Measurements from ENCODE around the gene MOB3C. TPM values are rescaled to one million over a fixed set of nuclear protein-coding genes. Genes with fewer than 3 reads are reported as not detected.

The MOB3C gene
- polyA plus RNA-seq, 1 experiment, result 11.6 TPM

DNA sequence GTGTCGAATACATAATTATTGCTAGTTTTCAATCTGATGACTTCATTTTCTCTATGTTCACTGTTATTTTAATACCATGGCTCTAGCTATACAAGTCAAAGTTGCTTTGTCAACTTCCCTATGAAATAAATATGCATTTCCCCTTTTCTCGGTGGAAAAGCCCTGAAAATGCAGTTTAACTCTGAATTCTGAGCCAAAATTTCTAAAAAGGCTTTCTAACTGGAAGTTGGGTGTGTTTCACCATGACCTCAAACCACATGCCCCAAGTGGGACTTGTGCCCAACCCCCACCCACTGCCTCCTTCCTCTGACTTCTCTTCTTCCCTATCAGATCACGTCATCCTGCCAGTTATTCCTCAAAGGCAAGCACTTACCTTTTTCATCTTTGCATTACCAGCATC is 21.5 kb downstream of the MOB3C start:
- ChIA-PET CTCF (no interaction called here), POLR2A (no interaction called here)
- DNase-seq (ENCODE audit: low read depth), result no peak
- Histone ChIP-seq H3K27me3 (ENCODE audit: control insufficient read depth, insufficient read depth, low read length) (no peaks in the 10 kb centered on the region), H3K4me3 (ENCODE audit: low read depth, low read length) (no peak overlapping the region), H3K36me3 (ENCODE audit: control insufficient read depth, insufficient read depth, low read length) (peaks cover 7% of the 10 kb centered on the region)
- TF ChIP-seq, protein P1, sequence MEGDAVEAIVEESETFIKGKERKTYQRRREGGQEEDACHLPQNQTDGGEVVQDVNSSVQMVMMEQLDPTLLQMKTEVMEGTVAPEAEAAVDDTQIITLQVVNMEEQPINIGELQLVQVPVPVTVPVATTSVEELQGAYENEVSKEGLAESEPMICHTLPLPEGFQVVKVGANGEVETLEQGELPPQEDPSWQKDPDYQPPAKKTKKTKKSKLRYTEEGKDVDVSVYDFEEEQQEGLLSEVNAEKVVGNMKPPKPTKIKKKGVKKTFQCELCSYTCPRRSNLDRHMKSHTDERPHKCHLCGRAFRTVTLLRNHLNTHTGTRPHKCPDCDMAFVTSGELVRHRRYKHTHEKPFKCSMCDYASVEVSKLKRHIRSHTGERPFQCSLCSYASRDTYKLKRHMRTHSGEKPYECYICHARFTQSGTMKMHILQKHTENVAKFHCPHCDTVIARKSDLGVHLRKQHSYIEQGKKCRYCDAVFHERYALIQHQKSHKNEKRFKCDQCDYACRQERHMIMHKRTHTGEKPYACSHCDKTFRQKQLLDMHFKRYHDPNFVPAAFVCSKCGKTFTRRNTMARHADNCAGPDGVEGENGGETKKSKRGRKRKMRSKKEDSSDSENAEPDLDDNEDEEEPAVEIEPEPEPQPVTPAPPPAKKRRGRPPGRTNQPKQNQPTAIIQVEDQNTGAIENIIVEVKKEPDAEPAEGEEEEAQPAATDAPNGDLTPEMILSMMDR (IDR thresholded peaks at IDR 0.05; ENCODE audit: insufficient read depth, low read depth, low read length), result no peak

DNA sequence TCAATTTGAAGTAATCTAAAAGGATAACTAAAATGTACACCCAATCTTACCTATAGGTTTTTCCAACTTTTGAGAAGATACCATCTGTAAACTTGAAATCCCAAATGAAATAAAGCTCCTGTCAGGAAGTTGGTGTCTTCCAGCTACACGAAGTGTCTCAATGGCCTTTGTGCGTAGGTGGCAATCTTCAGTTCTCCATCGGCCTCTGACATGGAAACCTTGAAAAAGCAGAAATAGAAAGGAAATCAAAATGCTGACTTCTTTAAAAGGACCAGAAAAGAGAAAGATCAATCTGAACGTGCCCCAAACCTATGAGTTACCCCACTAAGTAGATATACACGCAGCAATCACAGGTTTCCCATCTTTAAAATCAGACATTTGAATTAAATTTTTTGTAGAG is 22.5 kb downstream of the MOB3C start:
- H3K36me3 ChIP-seq (ENCODE audit: control insufficient read depth, insufficient read depth, low read length), result peaks cover 12% of the 10 kb centered on the region
- CTCF ChIA-PET, result no interaction called here
- no peak for DNase-seq (ENCODE audit: low read depth)
- TF ChIP-seq, protein P1 (IDR thresholded peaks at IDR 0.05; ENCODE audit: insufficient read depth, low read depth, low read length), result no peak
- H3K4me3 ChIP-seq (ENCODE audit: low read depth, low read length), result no peak overlapping the region
- POLR2A ChIA-PET, result no interaction called here
- H3K27me3 ChIP-seq (ENCODE audit: control insufficient read depth, insufficient read depth, low read length), result no peaks in the 10 kb centered on the region

DNA sequence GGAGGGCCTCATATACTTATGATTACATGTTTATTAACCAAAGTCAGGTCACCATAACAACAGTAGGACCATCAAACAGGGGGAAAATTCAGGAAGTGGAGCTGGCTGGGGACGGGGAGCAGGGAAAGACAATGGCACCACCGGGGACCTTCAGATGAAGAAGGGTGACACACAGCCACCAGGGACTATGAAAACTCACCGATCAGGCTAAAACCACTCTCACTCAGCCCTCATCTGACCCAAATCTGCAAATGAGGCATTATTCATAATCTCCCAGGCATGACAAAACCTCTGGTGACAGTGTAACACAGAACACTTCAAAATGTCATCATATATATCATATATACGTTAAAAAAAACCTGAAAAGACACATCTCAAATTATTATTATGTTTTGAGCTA is 23.8 kb downstream of the MOB3C start:
- H3K36me3 ChIP-seq (ENCODE audit: control insufficient read depth, insufficient read depth, low read length), result peaks cover 12% of the 10 kb centered on the region
- H3K27me3 ChIP-seq (ENCODE audit: control insufficient read depth, insufficient read depth, low read length), result no peaks in the 10 kb centered on the region
- ChIA-PET POLR2A (no interaction called here), CTCF (no interaction called here)
- DNase-seq (ENCODE audit: low read depth), result no peak
- no peak overlapping the region for H3K4me3 ChIP-seq (ENCODE audit: low read depth, low read length)
- TF ChIP-seq, protein P1 (IDR thresholded peaks at IDR 0.05; ENCODE audit: insufficient read depth, low read depth, low read length), result no peak

DNA sequence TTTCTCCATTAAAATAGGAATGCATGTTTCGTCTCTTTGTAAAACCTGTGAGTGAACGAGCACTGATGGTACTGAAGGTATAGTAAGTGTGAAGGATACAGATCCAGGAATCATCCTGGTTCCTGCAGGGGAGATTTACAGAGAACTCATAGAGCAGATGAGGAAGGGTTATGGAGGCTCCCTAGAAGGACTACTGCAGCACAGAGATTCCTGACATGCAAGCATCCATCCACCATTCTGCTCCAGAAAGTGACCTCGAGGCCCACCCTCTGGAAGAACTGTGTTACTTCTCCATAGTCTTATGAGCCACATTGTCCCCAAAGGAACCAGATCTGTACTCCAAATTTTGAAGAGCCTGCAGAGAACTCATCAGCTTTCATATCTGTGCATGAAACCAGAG is 27.1 kb downstream of the MOB3C start:
- H3K27me3 ChIP-seq (ENCODE audit: control insufficient read depth, insufficient read depth, low read length), result no peaks in the 10 kb centered on the region
- no peak for DNase-seq (ENCODE audit: low read depth)
- TF ChIP-seq, protein P1 (IDR thresholded peaks at IDR 0.05; ENCODE audit: insufficient read depth, low read depth, low read length), result no peak
- ChIA-PET POLR2A (no interaction called here), CTCF (interaction anchor here (1.3 kb wide), 1 partner anchor 11 kb away, joined by 4 read pairs; no protein-coding TSS in a partner anchor)
- H3K36me3 ChIP-seq (ENCODE audit: control insufficient read depth, insufficient read depth, low read length), result peaks cover 14% of the 10 kb centered on the region
- no peak overlapping the region for H3K4me3 ChIP-seq (ENCODE audit: low read depth, low read length)

DNA sequence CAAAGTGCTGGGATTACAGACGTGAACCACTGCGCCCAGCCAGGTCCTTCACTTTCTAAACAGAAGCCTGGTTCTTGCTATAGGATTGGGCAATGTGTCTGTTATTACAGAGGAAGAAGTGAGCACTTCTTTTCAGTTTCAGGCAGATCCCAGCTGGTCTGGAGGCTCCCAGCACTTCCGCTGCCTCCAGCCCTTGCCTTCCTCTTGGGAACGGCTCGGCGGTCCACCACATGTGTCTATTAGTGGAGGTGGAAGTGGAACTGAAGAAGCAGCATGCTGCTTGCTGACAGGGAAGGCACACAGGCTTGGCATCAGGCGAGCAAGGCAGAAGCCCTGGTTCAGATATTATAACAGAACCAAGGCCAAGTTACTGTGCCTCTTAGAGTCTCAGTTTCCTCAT is 29.5 kb downstream of the MOB3C start:
- ChIA-PET POLR2A (no interaction called here), CTCF (interaction anchor here (1.6 kb wide), 1 partner anchor 11 kb away, joined by 3 read pairs; no protein-coding TSS in a partner anchor)
- H3K27me3 ChIP-seq (ENCODE audit: control insufficient read depth, insufficient read depth, low read length), result no peaks in the 10 kb centered on the region
- no peak for DNase-seq (ENCODE audit: low read depth)
- TF ChIP-seq, protein P1 (IDR thresholded peaks at IDR 0.05; ENCODE audit: insufficient read depth, low read depth, low read length), result no peak
- no peak overlapping the region for H3K4me3 ChIP-seq (ENCODE audit: low read depth, low read length)
- peaks cover 23% of the 10 kb centered on the region for H3K36me3 ChIP-seq (ENCODE audit: control insufficient read depth, insufficient read depth, low read length)

All from BJ (cell line).